Panc1 (cell line): Measurements from ENCODE around the gene DNM3.

Experiments
- POLR2AphosphoS5 ChIP-seq: IDR thresholded peaks from 2 replicates; pipeline ENCODE4 v1.6.1; 2012; ENCODE audit warnings: mild to moderate bottlenecking, low read depth, low read length, moderate library complexity
- SIN3A ChIP-seq: IDR thresholded peaks from 2 replicates; pipeline ENCODE4 v1.6.1; 2012; ENCODE audit warnings: low read depth, mild to moderate bottlenecking, low read length, moderate library complexity, borderline replicate concordance; ENCODE audit not compliant: insufficient read depth
- TCF7L2 ChIP-seq: IDR thresholded peaks from 2 replicates; pipeline ENCODE4 v1.6.1; 2011; ENCODE audit warnings: mild to moderate bottlenecking, low read depth, low read length, inconsistent platforms
- TF ChIP-seq, protein P1 (sequence below): fragments of 450-650 bp; IDR thresholded peaks from 2 replicates; pipeline ENCODE4 v1.5.1; 2017; ENCODE audit warnings: mild to moderate bottlenecking
- TF ChIP-seq, protein P2 (sequence below), 2 experiments: IDR thresholded peaks; 2 replicates each; pipeline ENCODE4 v1.6.1; 2011 to 2012; ENCODE audit warnings: low read depth in 2 of 2, control low read depth in 1 of 2, low read length in 1 of 2, mild to moderate bottlenecking in 1 of 2, moderate library complexity in 1 of 2; ENCODE audit not compliant: insufficient read depth in 1 of 2

DNA sequence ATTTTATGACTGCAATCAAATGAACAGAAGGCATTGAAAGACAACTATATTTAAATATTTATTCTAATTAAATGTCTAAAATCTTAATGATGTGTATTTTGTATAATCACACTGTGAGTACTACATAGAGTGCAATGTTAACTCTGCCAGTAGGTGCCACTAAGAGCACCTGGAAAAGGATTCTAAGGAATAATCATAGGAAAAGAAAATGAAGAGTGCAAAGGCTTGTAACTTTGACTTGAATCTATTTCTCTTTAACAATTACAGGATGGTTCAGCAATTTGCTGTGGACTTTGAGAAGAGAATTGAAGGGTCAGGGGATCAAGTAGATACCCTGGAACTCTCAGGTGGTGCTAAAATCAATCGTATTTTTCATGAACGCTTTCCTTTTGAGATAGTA lies 200.4 kb downstream of the DNM3 start:
- TF ChIP-seq, protein P1, sequence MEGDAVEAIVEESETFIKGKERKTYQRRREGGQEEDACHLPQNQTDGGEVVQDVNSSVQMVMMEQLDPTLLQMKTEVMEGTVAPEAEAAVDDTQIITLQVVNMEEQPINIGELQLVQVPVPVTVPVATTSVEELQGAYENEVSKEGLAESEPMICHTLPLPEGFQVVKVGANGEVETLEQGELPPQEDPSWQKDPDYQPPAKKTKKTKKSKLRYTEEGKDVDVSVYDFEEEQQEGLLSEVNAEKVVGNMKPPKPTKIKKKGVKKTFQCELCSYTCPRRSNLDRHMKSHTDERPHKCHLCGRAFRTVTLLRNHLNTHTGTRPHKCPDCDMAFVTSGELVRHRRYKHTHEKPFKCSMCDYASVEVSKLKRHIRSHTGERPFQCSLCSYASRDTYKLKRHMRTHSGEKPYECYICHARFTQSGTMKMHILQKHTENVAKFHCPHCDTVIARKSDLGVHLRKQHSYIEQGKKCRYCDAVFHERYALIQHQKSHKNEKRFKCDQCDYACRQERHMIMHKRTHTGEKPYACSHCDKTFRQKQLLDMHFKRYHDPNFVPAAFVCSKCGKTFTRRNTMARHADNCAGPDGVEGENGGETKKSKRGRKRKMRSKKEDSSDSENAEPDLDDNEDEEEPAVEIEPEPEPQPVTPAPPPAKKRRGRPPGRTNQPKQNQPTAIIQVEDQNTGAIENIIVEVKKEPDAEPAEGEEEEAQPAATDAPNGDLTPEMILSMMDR = peak; percentile 66; the same call in 1 of the 2 replicates
- TF ChIP-seq POLR2AphosphoS5 (no peak), SIN3A (no peak), TCF7L2 (no peak)
- TF ChIP-seq, protein P2, sequence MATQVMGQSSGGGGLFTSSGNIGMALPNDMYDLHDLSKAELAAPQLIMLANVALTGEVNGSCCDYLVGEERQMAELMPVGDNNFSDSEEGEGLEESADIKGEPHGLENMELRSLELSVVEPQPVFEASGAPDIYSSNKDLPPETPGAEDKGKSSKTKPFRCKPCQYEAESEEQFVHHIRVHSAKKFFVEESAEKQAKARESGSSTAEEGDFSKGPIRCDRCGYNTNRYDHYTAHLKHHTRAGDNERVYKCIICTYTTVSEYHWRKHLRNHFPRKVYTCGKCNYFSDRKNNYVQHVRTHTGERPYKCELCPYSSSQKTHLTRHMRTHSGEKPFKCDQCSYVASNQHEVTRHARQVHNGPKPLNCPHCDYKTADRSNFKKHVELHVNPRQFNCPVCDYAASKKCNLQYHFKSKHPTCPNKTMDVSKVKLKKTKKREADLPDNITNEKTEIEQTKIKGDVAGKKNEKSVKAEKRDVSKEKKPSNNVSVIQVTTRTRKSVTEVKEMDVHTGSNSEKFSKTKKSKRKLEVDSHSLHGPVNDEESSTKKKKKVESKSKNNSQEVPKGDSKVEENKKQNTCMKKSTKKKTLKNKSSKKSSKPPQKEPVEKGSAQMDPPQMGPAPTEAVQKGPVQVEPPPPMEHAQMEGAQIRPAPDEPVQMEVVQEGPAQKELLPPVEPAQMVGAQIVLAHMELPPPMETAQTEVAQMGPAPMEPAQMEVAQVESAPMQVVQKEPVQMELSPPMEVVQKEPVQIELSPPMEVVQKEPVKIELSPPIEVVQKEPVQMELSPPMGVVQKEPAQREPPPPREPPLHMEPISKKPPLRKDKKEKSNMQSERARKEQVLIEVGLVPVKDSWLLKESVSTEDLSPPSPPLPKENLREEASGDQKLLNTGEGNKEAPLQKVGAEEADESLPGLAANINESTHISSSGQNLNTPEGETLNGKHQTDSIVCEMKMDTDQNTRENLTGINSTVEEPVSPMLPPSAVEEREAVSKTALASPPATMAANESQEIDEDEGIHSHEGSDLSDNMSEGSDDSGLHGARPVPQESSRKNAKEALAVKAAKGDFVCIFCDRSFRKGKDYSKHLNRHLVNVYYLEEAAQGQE (IDR thresholded peaks at IDR 0.05; ENCODE audit: insufficient read depth in 1 of 2, low read depth in 2 of 2, low read length in 1 of 2) = no peak
